ENCODE measurements around the gene KCNK5.

- TF ChIP-seq PHF8 (IDR thresholded peaks at IDR 0.05; ENCODE audit: borderline replicate concordance, low read depth) (no peak), CTCF (IDR thresholded peaks at IDR 0.05) (no peak), MAZ (IDR thresholded peaks at IDR 0.05; ENCODE audit: borderline replicate concordance, low read depth, low read length) (no peak), POLR2A (IDR thresholded peaks at IDR 0.05; ENCODE audit: low read length) (no peak), REST (IDR thresholded peaks at IDR 0.05) (no peak), ESRRA (IDR thresholded peaks at IDR 0.05; ENCODE audit: borderline replicate concordance, low read length) (no peak), HDAC2 (IDR thresholded peaks at IDR 0.05) (no peak), NR3C1 (IDR thresholded peaks at IDR 0.05) (no peak), MYC (IDR thresholded peaks at IDR 0.05; ENCODE audit: borderline replicate concordance, low read length) (no peak), RNF2 (IDR thresholded peaks at IDR 0.05; ENCODE audit: borderline replicate concordance, low read depth) (no peak)
- TF ChIP-seq, protein P1, sequence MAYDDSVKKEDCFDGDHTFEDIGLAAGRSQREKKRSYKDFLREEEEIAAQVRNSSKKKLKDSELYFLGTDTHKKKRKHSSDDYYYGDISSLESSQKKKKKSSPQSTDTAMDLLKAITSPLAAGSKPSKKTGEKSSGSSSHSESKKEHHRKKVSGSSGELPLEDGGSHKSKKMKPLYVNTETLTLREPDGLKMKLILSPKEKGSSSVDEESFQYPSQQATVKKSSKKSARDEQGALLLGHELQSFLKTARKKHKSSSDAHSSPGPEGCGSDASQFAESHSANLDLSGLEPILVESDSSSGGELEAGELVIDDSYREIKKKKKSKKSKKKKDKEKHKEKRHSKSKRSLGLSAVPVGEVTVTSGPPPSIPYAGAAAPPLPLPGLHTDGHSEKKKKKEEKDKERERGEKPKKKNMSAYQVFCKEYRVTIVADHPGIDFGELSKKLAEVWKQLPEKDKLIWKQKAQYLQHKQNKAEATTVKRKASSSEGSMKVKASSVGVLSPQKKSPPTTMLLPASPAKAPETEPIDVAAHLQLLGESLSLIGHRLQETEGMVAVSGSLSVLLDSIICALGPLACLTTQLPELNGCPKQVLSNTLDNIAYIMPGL (CRISPR knock-in tag; IDR thresholded peaks at IDR 0.05; ENCODE audit: borderline replicate concordance), result no peak
These were observed 40.7 kb downstream of the KCNK5 start for GRCh38 chr6:39188571-39188970.
